GM19467 (cell line): ENCODE measurements around the gene SERPING1.

ENCODE experiments used
- ATAC-seq: cut with Tn5 transposase; IDR thresholded peaks from one replicate; pipeline ENCODE4 v1.9.1; 2021; ENCODE audit warnings: mild to moderate bottlenecking, moderate library complexity; ENCODE audit not compliant: unreplicated experiment

SERPING1 gene

GRCh38 chr11:57635246-57635645 is 37.8 kb downstream of the SERPING1 start:
- ATAC-seq = no peak

DNA sequence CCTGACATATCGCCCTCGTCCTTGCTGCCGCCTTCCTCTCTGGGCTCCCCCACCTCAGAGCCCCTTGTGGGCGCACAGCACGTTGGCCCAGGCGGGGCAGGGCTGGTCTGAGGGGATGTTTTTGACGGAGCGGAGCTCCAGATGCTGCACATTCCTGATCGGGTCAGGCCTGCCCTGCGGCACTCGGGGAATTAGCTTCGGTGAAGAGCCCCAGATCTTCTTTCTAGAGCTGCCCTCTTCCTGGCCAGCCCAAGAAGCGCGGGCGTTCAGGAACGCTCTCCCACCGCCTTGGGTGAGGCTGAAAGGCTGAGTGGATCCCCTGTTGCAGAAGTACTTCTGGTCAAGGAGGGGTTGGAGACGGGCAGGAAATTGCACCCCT is 40.1 kb downstream of the SERPING1 start:
- ATAC-seq = no peak

- ATAC-seq = no peak
Measured at GRCh38 chr11:57638005-57638781, 40.7 kb downstream of the SERPING1 start.

DNA sequence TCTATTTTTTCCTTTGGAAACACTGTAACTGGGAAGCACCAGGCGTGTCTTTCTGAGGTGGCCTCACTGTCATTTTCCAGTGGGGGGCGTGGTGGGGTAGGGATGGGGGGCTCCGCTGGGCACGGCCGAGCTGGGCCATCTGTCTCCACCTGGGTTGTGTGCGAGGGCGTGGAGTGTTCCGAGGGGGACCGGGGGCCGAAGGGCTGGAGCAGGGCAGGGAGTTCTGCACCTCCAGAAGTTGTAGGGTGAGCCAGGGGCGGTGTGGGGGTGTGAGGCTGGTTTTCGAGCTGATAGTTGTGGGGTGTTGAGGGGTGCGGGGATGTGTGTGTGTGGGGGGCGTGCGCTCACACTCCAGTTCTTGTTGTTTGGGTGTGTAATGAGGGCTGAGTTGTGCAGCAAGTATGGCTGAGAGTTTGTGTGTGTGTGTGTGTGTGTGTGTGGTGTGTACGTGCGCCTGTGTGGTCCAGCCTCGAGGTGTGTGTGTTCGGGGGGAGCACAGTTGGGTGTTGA is 41.4 kb downstream of the SERPING1 start:
- no peak for ATAC-seq

DNA sequence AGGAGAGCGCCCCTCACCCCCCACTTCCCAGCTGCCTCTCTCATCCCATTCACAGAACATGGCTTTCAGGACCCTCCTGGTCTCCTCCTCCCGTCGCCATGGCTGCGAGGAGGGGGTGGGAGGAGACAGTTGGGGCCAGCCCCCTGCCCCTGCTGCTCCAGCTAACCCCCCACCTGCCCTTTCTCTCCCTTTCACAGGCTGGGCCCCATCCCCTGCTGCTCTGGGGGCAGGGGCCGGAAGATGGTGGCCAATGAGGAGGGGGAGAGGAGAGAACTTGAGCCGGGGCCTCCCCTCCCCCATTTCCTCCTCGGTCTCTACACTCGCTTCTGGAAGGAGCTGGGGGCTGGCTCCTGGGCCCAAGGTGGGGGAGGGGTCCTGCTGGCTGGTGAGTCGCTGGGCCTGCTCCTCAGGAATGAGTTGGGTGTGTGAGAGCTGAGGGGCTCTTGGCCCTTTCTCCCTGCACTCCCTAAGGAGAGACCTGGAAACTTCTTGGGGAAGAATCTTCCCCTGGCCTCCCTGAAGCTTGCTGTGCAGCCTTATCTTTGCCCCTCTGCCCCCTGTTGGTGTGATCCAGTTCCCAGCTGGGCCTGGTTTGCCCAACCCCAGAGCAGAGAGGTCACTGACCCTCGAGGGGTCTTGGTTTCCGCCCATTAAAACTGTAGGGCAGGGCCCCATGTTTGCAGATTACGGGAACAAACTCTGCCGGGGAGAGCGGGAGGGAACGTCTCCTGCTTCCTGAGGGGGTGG is 42.0 kb downstream of the SERPING1 start:
- no peak for ATAC-seq

GRCh38 chr11:57640068-57640800 is 42.7 kb downstream of the SERPING1 start:
- ATAC-seq = no peak

DNA sequence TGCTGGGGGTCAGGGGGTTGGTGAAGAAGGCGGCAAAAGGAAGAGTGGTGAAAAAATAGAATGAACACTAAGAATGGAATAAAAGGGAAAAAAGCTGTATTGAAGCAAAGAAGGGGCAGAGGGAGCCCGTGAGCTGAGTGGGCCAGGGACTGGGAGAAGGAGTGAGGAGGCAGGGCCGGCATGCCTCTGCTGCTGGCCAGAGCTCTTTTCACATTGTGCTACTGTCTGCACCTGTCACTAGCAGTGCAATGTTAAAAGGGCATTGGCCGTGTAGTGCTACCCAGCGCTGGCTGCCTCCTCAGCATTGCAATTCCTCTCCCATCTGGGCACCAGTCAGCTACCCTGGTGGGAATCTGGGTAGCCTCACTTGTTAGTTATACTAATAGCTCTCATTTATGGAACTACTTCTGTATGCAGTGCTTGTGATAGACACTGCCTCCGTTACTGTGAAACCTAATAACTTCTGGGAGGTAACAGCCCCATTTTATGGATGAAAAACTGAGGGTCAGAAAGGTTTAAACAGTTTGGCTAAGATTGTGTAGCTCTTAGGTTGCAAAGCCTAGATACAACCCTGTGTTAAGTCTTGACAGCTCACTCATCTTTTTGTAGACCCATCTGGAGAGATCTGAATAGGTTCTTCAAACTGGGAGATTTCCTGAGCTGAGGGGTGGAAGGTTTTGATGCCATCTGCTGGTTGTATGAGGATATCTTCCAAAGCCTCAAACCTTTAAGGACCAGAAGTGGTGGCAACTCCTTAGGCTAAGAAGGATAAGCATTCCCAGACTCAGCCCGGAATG is 43.7 kb downstream of the SERPING1 start:
- ATAC-seq = no peak

DNA sequence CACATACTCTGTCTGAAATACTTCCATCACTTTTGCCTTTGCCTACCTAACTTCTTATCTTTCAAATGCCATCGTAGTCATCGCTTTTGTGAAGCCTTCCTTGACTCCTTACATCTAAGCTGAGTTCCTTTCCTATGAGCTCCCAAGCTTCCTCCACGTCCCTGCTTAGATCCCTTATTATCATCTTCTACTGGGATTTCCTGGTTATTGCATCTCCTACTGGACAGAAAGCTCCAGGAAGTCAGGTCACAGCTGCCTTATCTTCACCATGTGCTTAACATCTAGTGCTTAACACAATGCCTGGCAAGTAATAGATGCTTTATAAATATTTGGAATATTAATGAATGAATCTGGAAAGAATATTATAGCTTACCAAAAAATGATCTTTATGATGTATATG is 46.3 kb downstream of the SERPING1 start:
- no peak for ATAC-seq

GRCh38 chr11:57644748-57645688 is 47.5 kb downstream of the SERPING1 start:
- no peak for ATAC-seq

DNA sequence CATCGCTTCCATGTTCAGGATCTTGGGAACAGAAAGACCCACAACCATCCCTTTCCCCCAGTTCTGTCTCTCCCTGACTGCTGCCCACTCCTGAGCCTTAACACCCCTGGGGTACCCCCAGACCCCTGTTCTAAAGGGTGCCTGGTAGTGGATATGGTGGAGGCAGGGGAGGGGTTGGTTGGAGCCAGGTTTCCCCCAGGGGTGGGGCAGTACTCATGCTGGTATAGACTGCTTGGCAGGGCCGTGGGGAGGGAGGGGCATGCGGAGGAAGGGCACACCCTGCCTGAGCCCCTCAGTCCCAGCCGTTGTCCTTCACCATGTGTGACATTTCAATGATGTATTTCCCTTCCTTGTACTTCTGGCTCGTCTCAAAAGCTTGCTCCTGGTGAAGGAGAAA is 48.2 kb downstream of the SERPING1 start:
- ATAC-seq = no peak

GRCh38 chr11:57646194-57646798 is 48.8 kb downstream of the SERPING1 start:
- ATAC-seq = no peak

DNA sequence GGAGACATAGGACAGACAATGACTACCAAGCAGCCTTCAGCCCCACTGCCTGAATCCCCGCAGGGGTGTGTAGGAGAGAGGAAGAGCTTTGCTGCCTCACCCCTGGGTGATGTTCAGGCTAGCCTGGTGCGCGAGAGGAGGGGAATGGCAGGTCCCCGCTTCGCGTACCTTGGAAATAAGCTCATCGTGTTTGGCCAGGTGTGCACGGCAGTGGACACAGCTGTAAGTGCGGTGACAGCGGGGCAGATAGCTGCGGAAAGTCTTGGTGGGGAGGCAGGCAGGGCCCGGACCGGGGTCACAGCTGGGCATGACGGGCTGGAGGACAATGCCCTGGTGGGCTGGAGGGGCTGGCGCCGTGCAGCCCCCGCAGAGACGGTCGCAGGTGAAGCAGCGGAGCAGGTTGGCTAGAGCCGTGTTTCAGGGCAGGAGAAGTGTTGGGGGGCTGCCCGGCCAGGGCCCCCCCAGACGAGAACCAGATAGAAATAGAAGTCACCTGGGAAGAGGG is 49.4 kb downstream of the SERPING1 start:
- no peak for ATAC-seq

DNA sequence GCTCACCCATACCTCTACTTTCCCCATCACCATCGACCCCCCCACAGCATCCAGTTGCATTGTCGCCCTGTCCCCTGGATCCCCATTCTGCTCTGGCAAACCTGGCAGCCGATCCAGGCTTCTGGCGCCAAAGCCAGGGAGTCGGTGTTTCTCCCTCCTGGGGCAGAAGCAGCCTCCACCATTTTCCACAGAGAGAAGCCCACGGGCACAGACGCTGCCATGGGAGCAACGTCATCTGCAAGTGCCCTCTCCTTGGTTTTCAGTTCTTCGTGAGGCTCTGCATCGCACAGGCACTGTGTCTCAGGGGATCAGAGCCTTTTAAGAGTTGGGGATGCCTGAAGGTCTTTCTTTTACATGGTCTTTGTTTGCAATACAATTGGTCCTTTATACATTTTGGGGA is 49.9 kb downstream of the SERPING1 start:
- ATAC-seq = no peak

- ATAC-seq = no peak
Measured at GRCh38 chr11:57647960-57648800, 50.7 kb downstream of the SERPING1 start.

DNA sequence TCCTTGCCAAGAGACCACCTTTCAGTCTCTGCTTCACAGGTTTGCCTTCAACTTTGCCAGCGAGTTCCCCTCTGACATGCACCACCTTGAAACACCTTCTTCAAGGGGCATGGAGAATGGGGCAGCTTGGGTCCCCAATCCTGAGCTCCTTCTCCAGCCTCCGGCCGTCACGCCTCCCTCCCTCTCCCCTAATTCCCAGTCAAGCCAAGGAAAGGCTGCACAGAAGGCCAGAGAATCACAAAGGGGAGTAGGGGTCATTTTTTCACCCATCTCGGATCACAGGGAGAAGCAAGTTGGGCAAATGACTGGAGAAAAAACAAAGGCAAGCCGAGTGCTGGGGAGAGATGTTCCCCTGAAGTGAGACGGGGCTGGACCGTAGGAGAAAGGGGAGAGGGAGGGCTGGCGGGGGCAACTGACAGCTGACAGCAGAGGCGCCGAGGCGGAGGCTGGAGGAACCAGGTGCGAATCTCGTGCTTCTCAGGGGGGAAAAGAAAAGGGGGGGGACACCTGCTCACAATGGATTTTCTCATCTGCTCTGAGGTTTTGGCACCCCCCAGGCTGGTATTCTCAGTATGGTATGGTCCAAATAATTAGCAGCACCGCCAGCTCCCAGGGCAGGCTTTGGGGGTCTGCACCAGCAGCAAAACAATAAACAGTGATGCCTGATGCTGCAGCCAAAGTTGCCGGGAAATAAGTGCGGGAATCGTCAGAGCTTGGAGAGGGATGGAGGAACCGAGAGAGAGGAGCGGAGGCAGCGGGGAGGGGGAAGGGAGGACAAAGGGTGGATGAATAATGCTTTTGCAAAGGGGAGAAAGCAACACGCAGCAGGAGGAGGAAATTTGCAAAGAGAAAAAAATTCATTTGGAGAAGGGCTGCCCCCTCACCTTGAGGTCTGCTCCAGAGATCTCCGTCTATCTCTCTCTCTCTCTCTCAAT is 51.6 kb downstream of the SERPING1 start:
- ATAC-seq = no peak

DNA sequence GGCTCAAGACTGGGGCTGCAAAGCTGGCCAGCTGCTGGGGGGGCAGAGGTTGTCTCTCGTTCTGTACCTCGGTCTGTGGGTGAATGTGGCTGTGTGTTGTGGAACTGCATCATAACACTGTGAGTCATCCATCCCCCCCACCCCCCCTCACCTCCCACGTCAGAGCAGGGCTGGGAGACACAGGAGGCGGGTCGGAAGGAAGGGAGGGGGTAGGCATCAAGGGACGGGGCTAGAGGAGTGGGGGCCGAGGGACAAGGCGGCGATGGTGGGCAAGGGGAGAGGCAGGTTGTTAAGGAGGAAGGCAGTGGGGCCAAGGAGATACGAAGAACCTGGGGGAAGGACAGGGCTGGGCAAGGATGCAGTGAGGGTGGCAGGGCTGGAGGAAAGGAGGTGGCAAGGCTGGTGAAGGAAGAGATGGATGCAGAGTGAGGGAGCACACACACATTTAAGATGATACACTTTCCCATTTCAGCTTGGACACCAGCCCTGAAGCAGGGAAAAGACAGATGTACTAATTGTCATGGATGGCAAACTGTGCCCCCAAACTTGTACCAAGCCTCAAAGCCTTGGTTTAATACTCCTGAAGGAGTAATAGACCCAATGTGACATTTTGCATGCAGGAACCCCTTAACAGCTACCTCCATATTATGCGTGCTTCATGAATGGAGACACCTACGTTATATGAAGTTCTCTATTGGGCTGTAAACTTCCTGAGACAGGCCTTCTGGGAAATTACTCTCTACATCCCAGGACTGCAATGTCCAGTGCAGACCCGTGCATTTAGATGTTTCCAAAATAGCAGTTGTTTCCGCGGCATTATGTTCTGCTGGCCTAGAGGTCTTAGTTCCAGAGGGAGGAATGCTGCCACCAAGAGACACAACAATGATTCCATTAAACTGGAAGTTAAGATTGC is 52.6 kb downstream of the SERPING1 start, which contains the start of gene YPEL4:
YPEL4 (minus strand) TSS at position 87 of the 913 bp plus-strand sequence. CDS start 2,805 bp downstream, outside the sequence.
- no peak for ATAC-seq
